Dedifferentiated amniotic fluid mesenchymal stem cell (primary cell): ENCODE data around the gene SUN5.

Experiments
- DNase-seq: peaks from one replicate; pipeline ENCODE4 v3.0.0-alpha.2; 2016; ENCODE audit errors: extremely low spot score

Gene SUN5

DNA sequence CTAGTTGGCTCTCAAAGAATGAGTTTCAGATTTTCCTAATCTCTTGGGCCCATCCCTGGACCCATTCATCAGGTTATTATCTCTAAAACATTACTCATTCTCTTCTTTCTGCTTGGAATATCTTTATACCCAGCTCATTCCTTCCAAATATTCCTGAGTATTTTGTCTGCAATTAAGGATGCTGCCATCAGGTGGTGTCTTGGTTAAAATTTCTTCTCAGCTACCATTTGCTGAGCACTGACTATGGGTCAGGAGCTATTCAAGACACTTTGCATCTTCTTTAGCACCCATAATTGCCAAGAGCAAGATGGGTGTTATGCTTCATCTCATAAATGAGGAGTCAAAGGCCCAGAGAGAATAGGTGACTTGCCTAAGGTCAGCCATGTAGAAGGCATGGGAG, 8.4 kb downstream of the SUN5 start:
- DNase-seq: no peak

GRCh38 chr20:32993496-32994050, 10.7 kb downstream of the SUN5 start:
- DNase-seq: no peak

GRCh38 chr20:32991792-32992641, 12.2 kb downstream of the SUN5 start:
- no peak for DNase-seq

- DNase-seq: no peak
These were observed 12.8 kb downstream of the SUN5 start for GRCh38 chr20:32991383-32991782.

GRCh38 chr20:32990426-32990825, 13.8 kb downstream of the SUN5 start:
- DNase-seq: no peak

DNA sequence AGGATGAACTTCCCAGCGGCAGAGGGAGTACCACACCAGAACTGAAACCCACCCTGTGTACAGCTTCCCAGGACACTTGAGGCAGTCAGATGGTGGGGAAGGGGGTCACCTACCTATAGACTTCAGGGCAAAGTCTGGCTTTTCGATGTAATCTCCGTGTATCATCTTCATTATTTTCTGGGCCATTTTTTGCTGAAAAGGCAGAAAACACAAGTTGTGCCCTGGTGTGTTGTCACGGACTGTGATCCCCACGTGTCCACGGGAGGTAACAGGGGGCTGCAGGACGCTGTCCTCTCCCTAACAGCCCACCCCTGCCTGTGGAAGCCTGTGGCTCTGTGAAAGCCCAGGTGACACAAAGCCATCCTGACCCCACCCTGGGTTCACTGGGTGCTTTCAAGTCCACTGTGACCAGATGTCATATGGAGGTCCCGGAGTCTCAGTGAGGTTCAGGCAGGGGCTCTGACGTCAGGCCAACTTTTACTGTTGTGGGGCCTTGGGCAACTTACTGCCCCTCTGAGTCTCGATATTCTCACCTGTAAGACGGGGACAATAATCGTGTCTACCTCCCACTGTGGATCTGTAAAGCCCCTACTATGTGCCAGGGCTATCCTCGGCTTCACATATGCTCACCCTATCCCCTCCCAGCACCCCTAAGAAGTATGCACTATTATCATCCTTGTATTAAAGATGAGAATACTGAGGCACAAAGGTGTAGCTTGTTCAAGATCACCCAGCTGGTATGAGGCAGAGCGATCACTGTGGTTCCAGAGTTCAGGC, 14.5 kb downstream of the SUN5 start:
- no peak for DNase-seq

- DNase-seq: no peak
These were observed 16.2 kb downstream of the SUN5 start for GRCh38 chr20:32988008-32988407.

- no peak for DNase-seq
These were observed 17.0 kb downstream of the SUN5 start for GRCh38 chr20:32987044-32987825.

DNA sequence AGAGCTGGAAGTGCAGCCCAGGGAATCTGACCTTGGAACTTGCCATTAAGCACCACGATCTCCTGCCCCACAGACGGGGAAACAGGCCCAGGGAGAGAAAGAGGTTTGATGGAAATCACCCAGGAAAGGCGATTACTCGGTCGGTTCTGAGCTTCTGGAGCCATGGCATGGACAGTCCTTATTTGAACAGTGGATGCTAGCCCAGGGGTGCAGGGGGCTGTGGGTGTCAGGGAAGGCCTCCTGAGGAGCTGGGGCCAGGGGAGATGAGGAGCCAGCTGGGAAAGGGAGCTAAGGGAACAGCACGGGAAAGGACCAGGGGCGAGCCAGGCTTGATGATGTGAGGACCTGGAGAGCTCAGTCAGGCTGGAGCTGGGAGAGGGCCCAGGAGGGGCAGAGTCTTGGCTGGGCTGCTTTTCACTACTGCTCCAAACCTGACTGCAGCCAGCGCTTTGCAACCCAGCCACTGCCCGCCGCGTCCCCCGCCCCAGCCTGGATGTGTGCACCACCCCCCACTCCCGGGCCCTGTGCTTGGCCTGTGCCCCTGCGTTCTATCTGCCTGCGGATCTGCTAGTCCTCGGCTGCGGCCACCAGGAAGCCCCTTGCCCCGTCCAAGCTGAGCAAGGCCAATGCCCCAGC, 17.8 kb downstream of the SUN5 start:
- no peak for DNase-seq

- no peak for DNase-seq
These were observed 18.6 kb downstream of the SUN5 start for GRCh38 chr20:32985596-32985995.

- no peak for DNase-seq
These were observed 19.4 kb downstream of the SUN5 start for GRCh38 chr20:32984631-32985354.

DNA sequence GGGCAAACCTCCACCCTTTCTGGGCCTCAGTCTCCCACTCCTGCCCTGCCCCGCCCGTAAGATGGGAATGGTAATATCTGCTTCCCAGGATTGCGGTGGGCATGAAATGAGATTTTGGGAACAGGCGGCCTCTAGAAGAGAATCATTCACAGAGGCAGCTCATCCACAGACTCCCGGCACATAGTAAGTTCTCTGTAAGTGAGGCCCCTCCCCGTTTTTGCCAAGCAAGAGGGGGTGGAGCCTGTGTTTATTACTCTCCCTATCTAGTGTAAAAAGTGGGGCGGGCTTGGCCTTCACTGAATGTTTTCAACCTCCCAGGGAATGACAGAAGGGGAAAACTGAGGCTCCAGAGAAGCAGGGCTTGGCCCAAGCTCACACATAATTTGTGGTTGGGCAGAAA, 20.0 kb downstream of the SUN5 start:
- no peak for DNase-seq

DNA sequence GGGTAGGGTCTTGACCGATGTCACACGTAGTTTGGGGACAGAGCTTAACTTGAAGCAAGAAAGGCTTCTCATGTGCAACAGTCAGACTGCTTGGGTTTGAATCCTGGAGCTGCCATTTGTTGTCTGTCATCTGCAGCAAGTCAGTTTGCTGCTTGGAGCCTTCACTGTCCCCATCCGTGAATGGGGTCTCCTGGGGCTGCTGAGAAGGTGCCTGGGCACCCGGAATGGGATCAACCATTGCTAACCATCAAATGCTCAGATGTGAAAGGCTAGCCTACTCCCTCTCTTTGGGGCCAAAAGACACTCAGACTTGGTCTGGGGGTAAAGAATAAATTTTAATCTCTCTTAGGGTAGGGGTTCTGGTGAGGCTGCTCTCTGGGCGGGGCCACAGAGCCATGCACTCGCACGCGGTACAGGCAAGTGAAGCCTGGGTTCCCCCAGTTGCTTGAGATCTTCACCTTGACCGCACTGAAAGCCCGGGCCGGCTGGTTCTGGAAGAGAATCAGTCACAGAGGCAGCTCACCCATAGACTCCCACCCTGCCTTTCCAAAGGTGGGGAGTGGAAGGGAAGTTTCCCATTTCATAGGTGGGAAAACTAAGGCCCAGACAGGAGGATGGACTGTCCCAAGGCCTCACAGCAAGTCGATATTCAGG, 20.6 kb downstream of the SUN5 start:
- DNase-seq: no peak

- no peak for DNase-seq
These were observed 21.4 kb downstream of the SUN5 start for GRCh38 chr20:32982617-32983458.

DNA sequence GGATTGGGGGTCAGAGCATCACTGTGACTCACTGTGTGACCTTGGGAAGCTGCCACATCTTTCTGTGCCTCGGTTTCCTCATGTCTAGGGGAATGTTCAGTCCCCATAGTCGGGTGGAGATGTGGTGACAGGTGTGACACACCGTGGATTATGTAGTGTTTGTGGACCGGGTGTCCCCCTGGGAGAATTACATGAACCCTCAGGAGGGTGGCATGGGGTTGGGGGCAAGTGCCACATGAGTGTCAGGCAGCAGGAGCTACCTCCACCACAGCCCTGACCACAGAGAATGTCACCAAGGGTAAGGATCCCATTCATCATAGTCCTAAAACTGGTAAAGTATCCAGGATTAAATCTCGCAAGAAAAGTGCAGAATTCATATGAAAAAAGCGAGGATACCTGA, 23.2 kb downstream of the SUN5 start:
- DNase-seq: no peak

DNA sequence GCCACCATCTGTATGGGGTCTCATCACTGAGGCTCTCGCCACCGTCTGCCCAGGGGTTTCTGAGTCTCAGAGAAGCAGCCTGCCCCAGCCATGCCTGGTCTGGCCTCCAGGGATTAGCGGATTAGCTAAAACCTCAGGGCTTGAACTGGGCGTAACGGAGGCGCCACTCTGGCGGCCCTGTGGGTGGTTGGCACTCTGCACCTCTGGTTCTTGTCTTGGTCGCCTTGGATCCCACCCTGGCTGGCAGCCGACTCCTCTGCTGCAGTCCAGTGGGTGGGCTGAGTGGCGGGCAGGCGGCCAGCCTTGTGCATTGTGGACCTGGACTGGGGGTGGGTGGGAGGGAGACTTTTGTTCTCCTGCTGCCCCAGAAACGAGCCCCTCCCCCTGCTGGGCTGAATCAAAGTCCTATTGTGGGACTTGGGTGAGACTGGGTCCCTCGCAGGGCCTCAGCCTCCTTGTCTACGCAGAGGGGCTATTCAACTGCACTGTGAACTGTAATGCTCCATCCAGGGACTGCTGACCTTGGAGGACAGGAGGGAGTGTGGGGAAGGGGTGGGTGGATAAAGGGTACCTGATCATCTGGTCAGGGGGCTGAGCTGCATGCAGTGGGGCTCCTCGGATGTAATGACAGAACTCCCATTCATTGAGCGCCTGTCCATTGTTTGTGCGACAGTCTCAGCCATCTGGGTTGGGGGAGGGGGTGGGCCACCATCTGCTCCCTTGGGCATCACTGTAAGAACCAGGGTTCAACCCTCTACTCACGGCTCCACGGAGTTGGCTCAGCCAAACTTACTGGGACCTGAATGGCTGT, 23.9 kb downstream of the SUN5 start:
- no peak for DNase-seq

GRCh38 chr20:32979201-32979998, 24.8 kb downstream of the SUN5 start:
- DNase-seq: no peak

DNA sequence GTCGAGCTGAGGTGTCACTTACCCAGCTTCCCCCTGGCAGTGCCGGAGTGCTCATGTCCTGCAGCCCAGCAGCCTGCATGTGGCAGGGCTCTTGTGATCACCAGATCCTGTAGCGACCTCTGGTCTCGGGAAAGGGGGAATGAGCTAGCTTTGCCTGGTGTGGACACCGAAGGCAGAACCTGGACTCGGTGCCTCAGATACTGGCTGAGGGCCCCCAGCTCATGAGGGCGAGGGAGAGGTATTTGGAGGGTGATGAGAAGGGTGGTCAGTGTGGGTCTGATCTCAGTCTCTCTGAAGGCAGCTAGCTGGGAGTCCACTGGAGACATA, 26.3 kb downstream of the SUN5 start:
- DNase-seq: no peak
